ENCODE results near the gene MALAT1.

Gene MALAT1

GRCh38 chr11:65497141-65498041 is 1.5 kb upstream of the MALAT1 start:
- DNase-seq (ENCODE audit: low read depth) = peak; percentile 98
- H3K4me3 ChIP-seq (ENCODE audit: low read depth, low read length) = peak overlapping the region; percentile 82

DNA sequence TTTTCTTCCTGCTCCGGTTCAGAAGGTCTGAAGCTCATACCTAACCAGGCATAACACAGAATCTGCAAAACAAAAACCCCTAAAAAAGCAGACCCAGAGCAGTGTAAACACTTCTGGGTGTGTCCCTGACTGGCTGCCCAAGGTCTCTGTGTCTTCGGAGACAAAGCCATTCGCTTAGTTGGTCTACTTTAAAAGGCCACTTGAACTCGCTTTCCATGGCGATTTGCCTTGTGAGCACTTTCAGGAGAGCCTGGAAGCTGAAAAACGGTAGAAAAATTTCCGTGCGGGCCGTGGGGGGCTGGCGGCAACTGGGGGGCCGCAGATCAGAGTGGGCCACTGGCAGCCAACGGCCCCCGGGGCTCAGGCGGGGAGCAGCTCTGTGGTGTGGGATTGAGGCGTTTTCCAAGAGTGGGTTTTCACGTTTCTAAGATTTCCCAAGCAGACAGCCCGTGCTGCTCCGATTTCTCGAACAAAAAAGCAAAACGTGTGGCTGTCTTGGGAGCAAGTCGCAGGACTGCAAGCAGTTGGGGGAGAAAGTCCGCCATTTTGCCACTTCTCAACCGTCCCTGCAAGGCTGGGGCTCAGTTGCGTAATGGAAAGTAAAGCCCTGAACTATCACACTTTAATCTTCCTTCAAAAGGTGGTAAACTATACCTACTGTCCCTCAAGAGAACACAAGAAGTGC is 661 bp upstream of the MALAT1 start:
- peak overlapping the region; percentile 82 for H3K4me3 ChIP-seq (ENCODE audit: low read depth, low read length)
- no peak for DNase-seq (ENCODE audit: low read depth)

DNA sequence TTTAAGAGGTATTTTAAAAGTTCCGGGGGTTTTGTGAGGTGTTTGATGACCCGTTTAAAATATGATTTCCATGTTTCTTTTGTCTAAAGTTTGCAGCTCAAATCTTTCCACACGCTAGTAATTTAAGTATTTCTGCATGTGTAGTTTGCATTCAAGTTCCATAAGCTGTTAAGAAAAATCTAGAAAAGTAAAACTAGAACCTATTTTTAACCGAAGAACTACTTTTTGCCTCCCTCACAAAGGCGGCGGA is 193 bp upstream of the MALAT1 start:
- H3K4me3 ChIP-seq (ENCODE audit: low read depth, low read length) = peak overlapping the region; percentile 82
- DNase-seq (ENCODE audit: low read depth) = no peak

DNA sequence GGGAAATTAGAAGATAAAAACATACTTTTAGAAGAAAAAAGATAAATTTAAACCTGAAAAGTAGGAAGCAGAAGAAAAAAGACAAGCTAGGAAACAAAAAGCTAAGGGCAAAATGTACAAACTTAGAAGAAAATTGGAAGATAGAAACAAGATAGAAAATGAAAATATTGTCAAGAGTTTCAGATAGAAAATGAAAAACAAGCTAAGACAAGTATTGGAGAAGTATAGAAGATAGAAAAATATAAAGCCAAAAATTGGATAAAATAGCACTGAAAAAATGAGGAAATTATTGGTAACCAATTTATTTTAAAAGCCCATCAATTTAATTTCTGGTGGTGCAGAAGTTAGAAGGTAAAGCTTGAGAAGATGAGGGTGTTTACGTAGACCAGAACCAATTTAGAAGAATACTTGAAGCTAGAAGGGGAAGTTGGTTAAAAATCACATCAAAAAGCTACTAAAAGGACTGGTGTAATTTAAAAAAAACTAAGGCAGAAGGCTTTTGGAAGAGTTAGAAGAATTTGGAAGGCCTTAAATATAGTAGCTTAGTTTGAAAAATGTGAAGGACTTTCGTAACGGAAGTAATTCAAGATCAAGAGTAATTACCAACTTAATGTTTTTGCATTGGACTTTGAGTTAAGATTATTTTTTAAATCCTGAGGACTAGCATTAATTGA is 1.0 kb downstream of the MALAT1 start:
- DNase-seq (ENCODE audit: low read depth) = no peak
- peak overlapping the region; percentile 82 for H3K4me3 ChIP-seq (ENCODE audit: low read depth, low read length)

GRCh38 chr11:65500387-65501185 is 1.7 kb downstream of the MALAT1 start:
- no peak for DNase-seq (ENCODE audit: low read depth)
- H3K4me3 ChIP-seq (ENCODE audit: low read depth, low read length) = peak overlapping the region; percentile 82

DNA sequence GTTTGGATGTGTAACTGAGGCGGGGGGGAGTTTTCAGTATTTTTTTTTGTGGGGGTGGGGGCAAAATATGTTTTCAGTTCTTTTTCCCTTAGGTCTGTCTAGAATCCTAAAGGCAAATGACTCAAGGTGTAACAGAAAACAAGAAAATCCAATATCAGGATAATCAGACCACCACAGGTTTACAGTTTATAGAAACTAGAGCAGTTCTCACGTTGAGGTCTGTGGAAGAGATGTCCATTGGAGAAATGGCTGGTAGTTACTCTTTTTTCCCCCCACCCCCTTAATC is 2.3 kb downstream of the MALAT1 start:
- DNase-seq (ENCODE audit: low read depth) = no peak
- peak overlapping the region; percentile 82 for H3K4me3 ChIP-seq (ENCODE audit: low read depth, low read length)

DNA sequence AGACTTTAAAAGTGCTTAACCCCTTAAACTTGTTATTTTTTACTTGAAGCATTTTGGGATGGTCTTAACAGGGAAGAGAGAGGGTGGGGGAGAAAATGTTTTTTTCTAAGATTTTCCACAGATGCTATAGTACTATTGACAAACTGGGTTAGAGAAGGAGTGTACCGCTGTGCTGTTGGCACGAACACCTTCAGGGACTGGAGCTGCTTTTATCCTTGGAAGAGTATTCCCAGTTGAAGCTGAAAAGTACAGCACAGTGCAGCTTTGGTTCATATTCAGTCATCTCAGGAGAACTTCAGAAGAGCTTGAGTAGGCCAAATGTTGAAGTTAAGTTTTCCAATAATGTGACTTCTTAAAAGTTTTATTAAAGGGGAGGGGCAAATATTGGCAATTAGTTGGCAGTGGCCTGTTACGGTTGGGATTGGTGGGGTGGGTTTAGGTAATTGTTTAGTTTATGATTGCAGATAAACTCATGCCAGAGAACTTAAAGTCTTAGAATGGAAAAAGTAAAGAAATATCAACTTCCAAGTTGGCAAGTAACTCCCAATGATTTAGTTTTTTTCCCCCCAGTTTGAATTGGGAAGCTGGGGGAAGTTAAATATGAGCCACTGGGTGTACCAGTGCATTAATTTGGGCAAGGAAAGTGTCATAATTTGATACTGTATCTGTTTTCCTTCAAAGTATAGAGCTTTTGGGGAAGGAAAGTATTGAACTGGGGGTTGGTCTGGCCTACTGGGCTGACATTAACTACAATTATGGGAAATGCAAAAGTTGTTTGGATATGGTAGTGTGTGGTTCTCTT is 2.8 kb downstream of the MALAT1 start:
- no peak for DNase-seq (ENCODE audit: low read depth)
- peak overlapping the region; percentile 82 for H3K4me3 ChIP-seq (ENCODE audit: low read depth, low read length)

- H3K4me3 ChIP-seq (ENCODE audit: low read depth, low read length) = peak overlapping the region; percentile 82
- no peak for DNase-seq (ENCODE audit: low read depth)
Measured at GRCh38 chr11:65502274-65502554, 3.4 kb downstream of the MALAT1 start.

- no peak for DNase-seq (ENCODE audit: low read depth)
- H3K4me3 ChIP-seq (ENCODE audit: low read depth, low read length) = peak overlapping the region; percentile 82
Measured at GRCh38 chr11:65502555-65503367, 3.9 kb downstream of the MALAT1 start.

- H3K4me3 ChIP-seq (ENCODE audit: low read depth, low read length) = peak overlapping the region; percentile 82
- DNase-seq (ENCODE audit: low read depth) = no peak
Measured at GRCh38 chr11:65503368-65503948, 4.6 kb downstream of the MALAT1 start.

DNA sequence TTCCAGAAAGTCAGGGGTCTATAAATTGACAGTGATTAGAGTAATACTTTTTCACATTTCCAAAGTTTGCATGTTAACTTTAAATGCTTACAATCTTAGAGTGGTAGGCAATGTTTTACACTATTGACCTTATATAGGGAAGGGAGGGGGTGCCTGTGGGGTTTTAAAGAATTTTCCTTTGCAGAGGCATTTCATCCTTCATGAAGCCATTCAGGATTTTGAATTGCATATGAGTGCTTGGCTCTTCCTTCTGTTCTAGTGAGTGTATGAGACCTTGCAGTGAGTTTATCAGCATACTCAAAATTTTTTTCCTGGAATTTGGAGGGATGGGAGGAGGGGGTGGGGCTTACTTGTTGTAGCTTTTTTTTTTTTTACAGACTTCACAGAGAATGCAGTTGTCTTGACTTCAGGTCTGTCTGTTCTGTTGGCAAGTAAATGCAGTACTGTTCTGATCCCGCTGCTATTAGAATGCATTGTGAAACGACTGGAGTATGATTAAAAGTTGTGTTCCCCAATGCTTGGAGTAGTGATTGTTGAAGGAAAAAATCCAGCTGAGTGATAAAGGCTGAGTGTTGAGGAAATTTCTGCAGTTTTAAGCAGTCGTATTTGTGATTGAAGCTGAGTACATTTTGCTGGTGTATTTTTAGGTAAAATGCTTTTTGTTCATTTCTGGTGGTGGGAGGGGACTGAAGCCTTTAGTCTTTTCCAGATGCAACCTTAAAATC is 5.3 kb downstream of the MALAT1 start:
- DNase-seq (ENCODE audit: low read depth) = no peak
- H3K4me3 ChIP-seq (ENCODE audit: low read depth, low read length) = peak overlapping the region; percentile 82

GRCh38 chr11:65504674-65505465 is 6.0 kb downstream of the MALAT1 start:
- no peak for DNase-seq (ENCODE audit: low read depth)

GRCh38 chr11:65505466-65506289 is 6.8 kb downstream of the MALAT1 start:
- H3K4me3 ChIP-seq (ENCODE audit: low read depth, low read length) = peak overlapping the region; percentile 82
- DNase-seq (ENCODE audit: low read depth) = no peak

More at GRCh38 chr11:65504674-65505465, 6.0 kb downstream of the MALAT1 start:
- peak overlapping the region; percentile 82 for H3K4me3 ChIP-seq (ENCODE audit: low read depth, low read length)

DNA sequence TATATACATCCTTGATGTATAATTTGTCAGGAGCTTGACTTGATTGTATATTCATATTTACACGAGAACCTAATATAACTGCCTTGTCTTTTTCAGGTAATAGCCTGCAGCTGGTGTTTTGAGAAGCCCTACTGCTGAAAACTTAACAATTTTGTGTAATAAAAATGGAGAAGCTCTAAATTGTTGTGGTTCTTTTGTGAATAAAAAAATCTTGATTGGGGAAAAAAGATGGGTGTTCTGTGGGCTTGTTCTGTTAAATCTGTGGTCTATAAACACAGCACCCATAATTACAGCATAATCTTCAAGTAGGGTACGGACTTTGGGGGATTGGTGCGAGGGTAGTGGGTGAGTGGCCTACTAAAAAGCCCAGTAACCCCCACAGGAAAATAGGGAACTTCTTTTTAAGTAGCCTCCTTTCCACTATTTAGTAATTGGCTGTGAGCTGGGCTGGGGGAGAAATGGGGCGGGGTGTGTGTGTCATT is 7.5 kb downstream of the MALAT1 start:
- DNase-seq (ENCODE audit: low read depth) = no peak
- peak overlapping the region; percentile 82 for H3K4me3 ChIP-seq (ENCODE audit: low read depth, low read length)

DNA sequence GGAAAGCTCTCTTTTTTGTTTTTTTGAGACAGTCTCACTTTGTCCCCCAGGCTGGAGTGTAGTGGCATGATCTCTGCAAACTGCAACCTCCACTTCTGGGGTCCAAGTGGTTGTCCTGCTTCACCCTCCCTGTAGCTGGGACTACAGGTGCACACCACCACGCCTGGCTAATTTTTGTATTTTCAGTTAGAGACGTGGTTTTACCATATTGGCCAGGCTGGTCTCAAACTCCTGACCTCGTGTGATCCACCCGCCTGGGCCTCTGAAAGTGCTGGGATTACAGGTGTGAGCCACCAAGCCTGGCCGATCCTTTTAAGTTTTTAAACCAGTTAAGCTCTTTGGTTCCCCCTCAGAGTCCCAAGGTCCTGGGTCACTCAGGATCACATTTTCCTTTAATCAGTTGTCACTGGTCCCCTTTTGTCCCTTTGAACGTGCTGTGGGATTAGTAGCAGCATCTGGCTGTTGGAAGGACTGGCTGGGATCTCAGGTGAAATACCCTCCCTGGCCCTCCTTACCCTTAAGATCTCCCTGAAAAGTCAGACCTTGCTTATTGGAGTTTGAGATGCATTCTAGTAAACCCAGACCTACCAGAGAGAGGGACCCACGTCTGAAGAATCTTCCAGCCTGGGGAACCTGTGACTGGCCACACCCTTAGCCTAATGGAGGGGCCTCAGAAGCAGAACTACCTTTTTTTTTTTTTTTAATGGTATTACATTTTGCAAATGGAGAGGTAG is 8.1 kb downstream of the MALAT1 start:
- H3K4me3 ChIP-seq (ENCODE audit: low read depth, low read length) = peak overlapping the region; percentile 82
- no peak for DNase-seq (ENCODE audit: low read depth)

Measured in skeletal muscle cell (primary cell).